HL-60 (cell line): ENCODE data around the gene DDX39A.

ENCODE experiments used
- DNase-seq, 2 experiments: peaks; one replicate each; pipeline ENCODE4 v3.0.0-alpha.2; 2010 to 2020; ENCODE audit warnings: low read depth in 1 of 2, low spot score in 1 of 2
- H3K27ac ChIP-seq: fragments of 250-450 bp; sonication (Bioruptor Pico); replicated peaks from 2 replicates; pipeline ENCODE4 v1.5.1; 2020; ENCODE audit warnings: mild to moderate bottlenecking, moderate library complexity
- H3K27me3 ChIP-seq: fragments of 250-450 bp; sonication (Bioruptor Pico); 2 replicates; pipeline ENCODE4 v1.5.1; 2021; ENCODE audit warnings: mild to moderate bottlenecking, moderate library complexity; ENCODE audit not compliant: insufficient read depth, poor library complexity, severe bottlenecking
- H3K4me3 ChIP-seq: replicated peaks from 2 replicates; pipeline ENCODE4 v1.5.1; 2011; ENCODE audit warnings: mild to moderate bottlenecking, control low read depth, low read length; ENCODE audit not compliant: insufficient read depth
- GABPA ChIP-seq: IDR thresholded peaks from 2 replicates; pipeline ENCODE4 v1.6.1; 2012; ENCODE audit warnings: low read depth
- POLR2AphosphoS5 ChIP-seq: IDR thresholded peaks from 2 replicates; pipeline ENCODE4 v1.6.1; 2012; ENCODE audit warnings: low read depth
- SPI1 ChIP-seq: IDR thresholded peaks from 2 replicates; pipeline ENCODE4 v1.6.1; 2012; ENCODE audit warnings: low read depth, mild to moderate bottlenecking, borderline replicate concordance
- long read RNA-seq: library from polyadenylated mRNA; unstranded; transcript quantifications from one replicate; pipeline ENCODE4 v2.0.0, GENCODE V29; 2020
- TF ChIP-seq, protein P1 (sequence below): IDR thresholded peaks from 2 replicates; pipeline ENCODE4 v1.6.1; 2012; ENCODE audit warnings: low read depth; ENCODE audit not compliant: insufficient replicate concordance
- TF ChIP-seq, protein P2 (sequence below): IDR thresholded peaks from one replicate; pipeline ENCODE4 v1.5.1; 2011; ENCODE audit warnings: low read length, control low read depth, inconsistent platforms; ENCODE audit not compliant: insufficient read depth

Gene DDX39A
- long read RNA-seq, transcript DDX39A-201 (11 exons, 1,471 nt) = major isoform, 1,277 of 1,833 reads
- long read RNA-seq, transcript DDX39A-209 (9 exons, 1,903 nt) = minor isoform, 6 of 1,833 reads
- long read RNA-seq, partial matches to known transcripts = 37 of 1,833 reads
- long read RNA-seq, other reads (novel, unspliced or antisense) = 511 of 1,833 reads

DNA sequence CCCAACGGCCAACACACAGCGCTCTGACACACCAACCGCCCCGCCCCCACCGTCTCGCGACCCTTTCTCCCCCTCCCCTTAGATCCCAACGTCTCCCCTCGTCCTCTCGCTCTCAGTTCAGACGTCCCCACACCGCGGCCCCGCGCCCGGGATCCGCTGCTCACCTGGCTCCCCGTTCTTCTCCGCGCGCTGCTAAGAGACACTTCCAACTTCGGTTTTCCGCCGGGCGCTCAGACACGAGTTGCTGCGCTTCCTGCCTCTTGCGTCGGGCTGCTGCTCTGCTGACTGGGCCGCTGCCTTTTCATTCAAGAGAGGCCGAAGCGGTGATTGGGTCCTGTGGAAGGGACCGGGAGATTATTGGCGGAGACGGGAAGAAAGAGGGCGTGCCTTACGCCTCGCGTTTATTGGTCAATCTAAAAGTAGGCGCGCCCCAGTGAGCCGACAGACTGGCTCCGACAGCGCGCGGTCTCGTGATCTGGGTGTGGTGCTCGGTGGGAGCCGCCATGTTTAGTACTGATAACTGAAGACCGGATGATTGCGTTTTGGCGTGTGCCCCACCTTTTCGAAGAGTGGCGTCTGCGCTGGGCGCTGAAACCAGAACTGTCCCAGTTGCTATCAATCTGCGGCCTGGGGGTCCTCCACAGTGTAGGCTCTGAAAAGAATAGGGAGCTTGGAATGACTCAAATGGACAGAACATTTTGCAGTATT is at the start of gene DDX39A:
Gene DDX39A, minus strand, starts transcription at position 236 of the 708 bp plus-strand sequence. CDS start 6,121 bp downstream, outside the sequence.
- TF ChIP-seq POLR2AphosphoS5 = peak; percentile 88
- TF ChIP-seq, protein P1, sequence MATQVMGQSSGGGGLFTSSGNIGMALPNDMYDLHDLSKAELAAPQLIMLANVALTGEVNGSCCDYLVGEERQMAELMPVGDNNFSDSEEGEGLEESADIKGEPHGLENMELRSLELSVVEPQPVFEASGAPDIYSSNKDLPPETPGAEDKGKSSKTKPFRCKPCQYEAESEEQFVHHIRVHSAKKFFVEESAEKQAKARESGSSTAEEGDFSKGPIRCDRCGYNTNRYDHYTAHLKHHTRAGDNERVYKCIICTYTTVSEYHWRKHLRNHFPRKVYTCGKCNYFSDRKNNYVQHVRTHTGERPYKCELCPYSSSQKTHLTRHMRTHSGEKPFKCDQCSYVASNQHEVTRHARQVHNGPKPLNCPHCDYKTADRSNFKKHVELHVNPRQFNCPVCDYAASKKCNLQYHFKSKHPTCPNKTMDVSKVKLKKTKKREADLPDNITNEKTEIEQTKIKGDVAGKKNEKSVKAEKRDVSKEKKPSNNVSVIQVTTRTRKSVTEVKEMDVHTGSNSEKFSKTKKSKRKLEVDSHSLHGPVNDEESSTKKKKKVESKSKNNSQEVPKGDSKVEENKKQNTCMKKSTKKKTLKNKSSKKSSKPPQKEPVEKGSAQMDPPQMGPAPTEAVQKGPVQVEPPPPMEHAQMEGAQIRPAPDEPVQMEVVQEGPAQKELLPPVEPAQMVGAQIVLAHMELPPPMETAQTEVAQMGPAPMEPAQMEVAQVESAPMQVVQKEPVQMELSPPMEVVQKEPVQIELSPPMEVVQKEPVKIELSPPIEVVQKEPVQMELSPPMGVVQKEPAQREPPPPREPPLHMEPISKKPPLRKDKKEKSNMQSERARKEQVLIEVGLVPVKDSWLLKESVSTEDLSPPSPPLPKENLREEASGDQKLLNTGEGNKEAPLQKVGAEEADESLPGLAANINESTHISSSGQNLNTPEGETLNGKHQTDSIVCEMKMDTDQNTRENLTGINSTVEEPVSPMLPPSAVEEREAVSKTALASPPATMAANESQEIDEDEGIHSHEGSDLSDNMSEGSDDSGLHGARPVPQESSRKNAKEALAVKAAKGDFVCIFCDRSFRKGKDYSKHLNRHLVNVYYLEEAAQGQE = peak; percentile 10
- TF ChIP-seq SPI1 = no peak; the same call in 1 of the 2 replicates
- no peak for TF ChIP-seq GABPA
- TF ChIP-seq, protein P2, sequence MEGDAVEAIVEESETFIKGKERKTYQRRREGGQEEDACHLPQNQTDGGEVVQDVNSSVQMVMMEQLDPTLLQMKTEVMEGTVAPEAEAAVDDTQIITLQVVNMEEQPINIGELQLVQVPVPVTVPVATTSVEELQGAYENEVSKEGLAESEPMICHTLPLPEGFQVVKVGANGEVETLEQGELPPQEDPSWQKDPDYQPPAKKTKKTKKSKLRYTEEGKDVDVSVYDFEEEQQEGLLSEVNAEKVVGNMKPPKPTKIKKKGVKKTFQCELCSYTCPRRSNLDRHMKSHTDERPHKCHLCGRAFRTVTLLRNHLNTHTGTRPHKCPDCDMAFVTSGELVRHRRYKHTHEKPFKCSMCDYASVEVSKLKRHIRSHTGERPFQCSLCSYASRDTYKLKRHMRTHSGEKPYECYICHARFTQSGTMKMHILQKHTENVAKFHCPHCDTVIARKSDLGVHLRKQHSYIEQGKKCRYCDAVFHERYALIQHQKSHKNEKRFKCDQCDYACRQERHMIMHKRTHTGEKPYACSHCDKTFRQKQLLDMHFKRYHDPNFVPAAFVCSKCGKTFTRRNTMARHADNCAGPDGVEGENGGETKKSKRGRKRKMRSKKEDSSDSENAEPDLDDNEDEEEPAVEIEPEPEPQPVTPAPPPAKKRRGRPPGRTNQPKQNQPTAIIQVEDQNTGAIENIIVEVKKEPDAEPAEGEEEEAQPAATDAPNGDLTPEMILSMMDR = no peak
- DNase-seq = peak; percentile 99 to 100
- Histone ChIP-seq H3K27me3 (no peaks in the 10 kb centered on the region), H3K4me3 (peak within 1 kb of the TSS; percentile 83), H3K27ac (peak within 1 kb of the TSS; percentile 95)

DNA sequence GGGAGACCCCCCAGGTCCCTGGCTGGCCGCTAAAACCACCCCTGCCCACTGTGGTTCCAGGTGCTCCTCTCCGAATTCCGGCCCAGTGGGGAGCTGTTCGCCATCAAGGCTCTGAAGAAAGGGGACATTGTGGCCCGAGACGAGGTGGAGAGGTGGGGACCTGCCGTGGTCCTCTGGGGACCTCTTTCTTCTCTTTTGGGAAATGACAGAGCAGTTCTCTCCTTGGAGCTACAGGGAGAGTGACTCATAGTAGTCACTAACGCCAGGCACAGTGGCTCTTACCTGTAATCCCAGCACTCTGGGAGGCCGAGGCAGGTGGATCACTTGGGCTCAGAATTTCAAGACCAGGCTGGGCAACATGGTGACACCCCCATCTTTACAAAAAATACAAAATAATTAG is 48.7 kb upstream of the DDX39A start:
- TF ChIP-seq, protein P2 = no peak
- no peak for TF ChIP-seq GABPA
- TF ChIP-seq POLR2AphosphoS5 = no peak
- TF ChIP-seq, protein P1 = no peak
- no peak for TF ChIP-seq SPI1
- no peak overlapping the region for H3K4me3 ChIP-seq

DNA sequence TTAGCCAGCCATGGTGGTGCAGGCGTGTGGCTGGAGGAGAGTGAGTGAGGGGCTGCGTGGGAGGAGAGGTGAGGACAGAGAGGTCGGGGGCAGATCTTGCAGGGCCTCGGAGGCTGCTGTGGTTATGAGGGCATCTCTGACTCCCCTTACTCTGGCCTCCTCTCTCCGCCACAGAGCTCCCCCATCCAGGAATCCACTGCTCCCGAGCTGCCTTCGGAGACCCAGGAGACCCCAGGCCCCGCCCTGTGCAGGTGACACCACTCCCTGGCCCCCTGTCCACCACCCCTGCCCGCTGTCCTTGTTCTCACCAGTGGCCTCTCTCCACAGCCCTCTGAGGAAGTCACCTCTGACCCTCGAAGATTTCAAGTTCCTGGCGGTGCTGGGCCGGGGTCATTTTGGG is 48.2 kb upstream of the DDX39A start:
- peaks cover 2% of the 10 kb centered on the region for H3K27me3 ChIP-seq
- H3K4me3 ChIP-seq = no peak overlapping the region
- H3K27ac ChIP-seq = no peak overlapping the region
- TF ChIP-seq, protein P2 = no peak
- TF ChIP-seq, protein P1 = no peak
- TF ChIP-seq GABPA (no peak), SPI1 (no peak), POLR2AphosphoS5 (no peak)
- DNase-seq = no peak

More for the DNA sequence above, 48.7 kb upstream of the DDX39A start:
- Histone ChIP-seq H3K27ac (no peak overlapping the region), H3K27me3 (peaks cover 6% of the 10 kb centered on the region)
- DNase-seq = no peak
